Neural progenitor cell (in vitro differentiated cells): ENCODE results near the gene SCYL2. TPM values are rescaled to one million over a fixed set of nuclear protein-coding genes. Genes with fewer than 3 reads are reported as not detected.

Source experiments
- DNase-seq: peaks from one replicate; pipeline ENCODE4 v3.0.0-alpha.2; 2016; ENCODE audit warnings: low spot score
- H2AFZ ChIP-seq: fragments of 200-600 bp; sonication (generic); replicated peaks from 2 replicates; pipeline ENCODE4 v1.6.1; 2016; ENCODE audit warnings: antibody characterized with exemption
- H3F3A ChIP-seq: fragments of 200-600 bp; sonication (generic); 2 replicates; pipeline ENCODE4 v1.6.1; 2016; ENCODE audit warnings: antibody characterized with exemption, low read depth
- H3K27ac ChIP-seq: fragments of 200-600 bp; sonication (generic); 2 replicates; pipeline ENCODE4 v1.5.1; 2016; ENCODE audit warnings: mild to moderate bottlenecking
- H3K27me3 ChIP-seq: fragments of 200-600 bp; sonication (generic); 2 replicates; pipeline ENCODE4 v1.6.1; 2016; ENCODE audit warnings: mild to moderate bottlenecking, moderate library complexity
- H3K36me3 ChIP-seq: fragments of 200-600 bp; sonication (generic); 2 replicates; pipeline ENCODE4 v1.5.1; 2016
- H3K4me1 ChIP-seq: fragments of 200-600 bp; sonication (generic); 2 replicates; pipeline ENCODE4 v1.6.1; 2016; ENCODE audit warnings: mixed run types
- H3K4me2 ChIP-seq: fragments of 200-600 bp; sonication (generic); 2 replicates; pipeline ENCODE4 v1.6.1; 2016
- H3K4me3 ChIP-seq: fragments of 200-600 bp; sonication (generic); 2 replicates; pipeline ENCODE4 v1.5.1; 2016
- H3K79me2 ChIP-seq: fragments of 200-600 bp; sonication (generic); 2 replicates; pipeline ENCODE4 v1.6.1; 2016; ENCODE audit warnings: low read depth
- H3K9ac ChIP-seq: fragments of 200-600 bp; sonication (generic); 2 replicates; pipeline ENCODE4 v1.6.1; 2016
- H3K9me3 ChIP-seq: fragments of 200-600 bp; sonication (generic); 2 replicates; pipeline ENCODE4 v1.5.1; 2016; ENCODE audit warnings: low read depth
- H4K20me1 ChIP-seq: fragments of 200-600 bp; sonication (generic); 2 replicates; pipeline ENCODE4 v1.6.1; 2016; ENCODE audit warnings: low read depth
- H3K27ac Mint-ChIP-seq: 3 replicates; pipeline ENCODE4 v1.8.0; 2021; ENCODE audit warnings: mixed read lengths
- H3K27me3 Mint-ChIP-seq: 2 replicates; pipeline ENCODE4 v1.8.0; 2022; ENCODE audit warnings: low read depth, mild to moderate bottlenecking, inconsistent platforms, moderate library complexity, mixed read lengths; ENCODE audit not compliant: insufficient read depth
- H3K36me3 Mint-ChIP-seq: 3 replicates; pipeline ENCODE4 v1.8.0; 2021; ENCODE audit warnings: mixed read lengths
- H3K4me1 Mint-ChIP-seq: 3 replicates; pipeline ENCODE4 v1.8.0; 2021; ENCODE audit warnings: mixed read lengths
- H3K4me3 Mint-ChIP-seq: 3 replicates; pipeline ENCODE4 v1.8.0; 2021; ENCODE audit warnings: mild to moderate bottlenecking, moderate library complexity, mixed read lengths
- H3K9me3 Mint-ChIP-seq: 3 replicates; pipeline ENCODE4 v1.8.0; 2020; ENCODE audit warnings: mixed read lengths
- CTCF ChIP-seq: fragments of 200-600 bp; sonication (generic); IDR thresholded peaks from 2 replicates; pipeline ENCODE4 v1.5.1; 2017; ENCODE audit warnings: antibody characterized with exemption, mild to moderate bottlenecking
- EZH2 ChIP-seq: fragments of 200-600 bp; sonication (generic); IDR thresholded peaks from 2 replicates; pipeline ENCODE4 v1.6.1; 2017; ENCODE audit warnings: antibody characterized with exemption, mild to moderate bottlenecking, moderate library complexity
- EZH2phosphoT487 ChIP-seq: fragments of 200-600 bp; sonication (generic); IDR thresholded peaks from 2 replicates; pipeline ENCODE4 v1.6.1; 2017; ENCODE audit warnings: antibody characterized with exemption
- total RNA-seq: library from RNA; depleted of rRNA; stranded (reverse); fragments of >200 nt; gene quantifications from 2 replicates; pipeline ENCODE4 v1.2.3, GENCODE V29; 2015; ENCODE audit warnings: low replicate concordance

The SCYL2 gene
- total RNA-seq, 1 donor from 2014 or later, result 151 TPM

GRCh38 chr12:100329800-100330199 is 62.8 kb downstream of the SCYL2 start:
- Mint-ChIP-seq H3K4me3 (no peak overlapping the region), H3K27ac (no peak overlapping the region), H3K9me3 (no peaks in the 10 kb centered on the region), H3K27me3 (no peaks in the 10 kb centered on the region), H3K4me1 (no peaks in the 10 kb centered on the region), H3K36me3 (peaks cover 11% of the 10 kb centered on the region)
- Histone ChIP-seq H3K27me3 (no peaks in the 10 kb centered on the region), H3F3A (no peaks in the 10 kb centered on the region), H3K4me3 (no peak overlapping the region), H2AFZ (no peak overlapping the region), H3K36me3 (peaks cover 14% of the 10 kb centered on the region), H3K79me2 (no peaks in the 10 kb centered on the region), H3K9me3 (no peaks in the 10 kb centered on the region), H3K27ac (no peak overlapping the region), H3K9ac (no peak overlapping the region), H4K20me1 (peaks cover 5% of the 10 kb centered on the region), H3K4me2 (no peak overlapping the region), H3K4me1 (no peaks in the 10 kb centered on the region)
- no peak for TF ChIP-seq EZH2phosphoT487
- no peak for DNase-seq

- TF ChIP-seq EZH2, result no peak
- no peak for TF ChIP-seq CTCF
- TF ChIP-seq EZH2phosphoT487, result no peak
- no peak overlapping the region for H3K27ac Mint-ChIP-seq
- H3K27me3 Mint-ChIP-seq, result no peaks in the 10 kb centered on the region
Observed at GRCh38 chr12:100331871-100332270, 64.9 kb downstream of the SCYL2 start.

GRCh38 chr12:100332852-100333251 is 65.9 kb downstream of the SCYL2 start:
- Histone ChIP-seq H3F3A (no peaks in the 10 kb centered on the region), H3K36me3 (no peaks in the 10 kb centered on the region), H2AFZ (no peak overlapping the region), H3K4me1 (no peaks in the 10 kb centered on the region), H3K9ac (no peak overlapping the region), H3K27ac (no peak overlapping the region), H3K27me3 (no peaks in the 10 kb centered on the region), H3K79me2 (no peaks in the 10 kb centered on the region), H3K4me3 (no peak overlapping the region), H4K20me1 (peaks cover 5% of the 10 kb centered on the region), H3K9me3 (no peaks in the 10 kb centered on the region), H3K4me2 (no peak overlapping the region)
- Mint-ChIP-seq H3K36me3 (peaks cover 15% of the 10 kb centered on the region), H3K27ac (no peak overlapping the region), H3K9me3 (no peaks in the 10 kb centered on the region), H3K4me3 (no peak overlapping the region), H3K4me1 (no peaks in the 10 kb centered on the region), H3K27me3 (no peaks in the 10 kb centered on the region)
- TF ChIP-seq CTCF (no peak), EZH2phosphoT487 (no peak), EZH2 (no peak)
- no peak for DNase-seq

More at GRCh38 chr12:100331871-100332270, 64.9 kb downstream of the SCYL2 start:
- no peak overlapping the region for H3K4me3 Mint-ChIP-seq
- H3K9ac ChIP-seq, result no peak overlapping the region
- H3K4me2 ChIP-seq, result no peak overlapping the region
- no peaks in the 10 kb centered on the region for H3K9me3 Mint-ChIP-seq
- H2AFZ ChIP-seq, result no peak overlapping the region
- no peak overlapping the region for H3K27ac ChIP-seq
- no peak for DNase-seq
- no peak overlapping the region for H3K4me3 ChIP-seq
- no peaks in the 10 kb centered on the region for H3F3A ChIP-seq
- no peaks in the 10 kb centered on the region for H3K4me1 Mint-ChIP-seq
- H3K79me2 ChIP-seq, result no peaks in the 10 kb centered on the region
- H3K4me1 ChIP-seq, result no peaks in the 10 kb centered on the region
- peaks cover 2% of the 10 kb centered on the region for H3K36me3 ChIP-seq
- H3K27me3 ChIP-seq, result no peaks in the 10 kb centered on the region
- H4K20me1 ChIP-seq, result peaks cover 5% of the 10 kb centered on the region
- H3K36me3 Mint-ChIP-seq, result peaks cover 15% of the 10 kb centered on the region
- H3K9me3 ChIP-seq, result no peaks in the 10 kb centered on the region

GRCh38 chr12:100337299-100337698 is 70.3 kb downstream of the SCYL2 start:
- H3K4me2 ChIP-seq, result no peak overlapping the region
- TF ChIP-seq EZH2phosphoT487, result no peak
- no peak for TF ChIP-seq EZH2
- TF ChIP-seq CTCF, result no peak
- Mint-ChIP-seq H3K4me3 (no peak overlapping the region), H3K9me3 (no peaks in the 10 kb centered on the region), H3K27ac (no peak overlapping the region), H3K4me1 (no peaks in the 10 kb centered on the region), H3K27me3 (no peaks in the 10 kb centered on the region), H3K36me3 (peaks cover 12% of the 10 kb centered on the region)
- H3K9ac ChIP-seq, result no peak overlapping the region
- no peaks in the 10 kb centered on the region for H3K9me3 ChIP-seq
- H3K79me2 ChIP-seq, result no peaks in the 10 kb centered on the region
- no peak overlapping the region for H3K27ac ChIP-seq
- H2AFZ ChIP-seq, result no peak overlapping the region
- H3K4me1 ChIP-seq, result no peaks in the 10 kb centered on the region
- no peaks in the 10 kb centered on the region for H3K27me3 ChIP-seq
- H3K36me3 ChIP-seq, result peaks cover 8% of the 10 kb centered on the region
- H3F3A ChIP-seq, result no peaks in the 10 kb centered on the region
- no peak for DNase-seq
- no peak overlapping the region for H3K4me3 ChIP-seq
- peaks cover 5% of the 10 kb centered on the region for H4K20me1 ChIP-seq
